ENCODE results near the gene MALT1. TPM values are rescaled to one million over a fixed set of nuclear protein-coding genes. Genes with fewer than 3 reads are reported as not detected.

Gene MALT1
- total RNA-seq, 1 experiment from 2014 or later: 22.6 TPM

GRCh38 chr18:58784601-58785137, 113.4 kb downstream of the MALT1 start:
- TF ChIP-seq CTCF (IDR thresholded peaks at IDR 0.05; ENCODE audit: insufficient read depth in 1 of 2, low read depth in 1 of 2, low read length in 1 of 2, severe bottlenecking in 1 of 2, unreplicated experiment in 1 of 2): no peak
- no TSS peak for BruUV-seq (replicated peaks)
- Mint-ChIP-seq H3K4me3 (ENCODE audit: unreplicated experiment) (peak overlapping the region; percentile 55), H3K27ac (ENCODE audit: unreplicated experiment) (peak overlapping the region; percentile 96), H3K27me3 (ENCODE audit: insufficient read depth, unreplicated experiment) (no peaks in the 10 kb centered on the region), H3K9me3 (ENCODE audit: unreplicated experiment) (no peaks in the 10 kb centered on the region), H3K4me1 (ENCODE audit: low read depth, unreplicated experiment) (peaks cover 16% of the 10 kb centered on the region), H3K36me3 (ENCODE audit: insufficient read depth, unreplicated experiment) (peaks cover 18% of the 10 kb centered on the region)
- Histone ChIP-seq H3K36me3 (ENCODE audit: control insufficient read depth, insufficient read depth, low read length) (no peaks in the 10 kb centered on the region), H3K9me3 (no peaks in the 10 kb centered on the region), H3K4me3 (ENCODE audit: low read depth, low read length) (no peak overlapping the region), H3K4me1 (peaks cover 20% of the 10 kb centered on the region), H3K27me3 (replicated peaks; ENCODE audit: control insufficient read depth, insufficient read depth, low read length) (no peaks in the 10 kb centered on the region)
- DNase-seq: peak in 1 of 2 experiments; percentile 5
- ChIA-PET CTCF (no interaction called here), POLR2A (no interaction called here)
- intact Hi-C loops (cut with micrococcal nuclease; ENCODE audit: unreplicated experiment): loop anchor here (5.0 kb wide), 1 partner anchor 78 kb away; the partner anchor contains the start of gene ZNF532

GRCh38 chr18:58785171-58785805, 114.0 kb downstream of the MALT1 start:
- ChIA-PET POLR2A (no interaction called here), CTCF (interaction anchor here (0.6 kb wide), 1 partner anchor 711 kb away, joined by 3 read pairs; no protein-coding TSS in a partner anchor)
- no peaks in the 10 kb centered on the region for H3K36me3 ChIP-seq (ENCODE audit: control insufficient read depth, insufficient read depth, low read length)
- peaks cover 25% of the 10 kb centered on the region for H3K4me1 ChIP-seq
- no peak overlapping the region for H3K4me3 ChIP-seq (ENCODE audit: low read depth, low read length)
- Mint-ChIP-seq H3K4me1 (ENCODE audit: low read depth, unreplicated experiment) (peaks cover 16% of the 10 kb centered on the region), H3K36me3 (ENCODE audit: insufficient read depth, unreplicated experiment) (peaks cover 18% of the 10 kb centered on the region), H3K27me3 (ENCODE audit: insufficient read depth, unreplicated experiment) (no peaks in the 10 kb centered on the region), H3K4me3 (ENCODE audit: unreplicated experiment) (peak overlapping the region; percentile 55), H3K27ac (ENCODE audit: unreplicated experiment) (peak overlapping the region; percentile 96), H3K9me3 (ENCODE audit: unreplicated experiment) (no peaks in the 10 kb centered on the region)
- H3K9me3 ChIP-seq: no peaks in the 10 kb centered on the region
- TF ChIP-seq CTCF (IDR thresholded peaks at IDR 0.05; ENCODE audit: insufficient read depth in 1 of 2, low read depth in 1 of 2, low read length in 1 of 2, severe bottlenecking in 1 of 2, unreplicated experiment in 1 of 2): no peak
- no TSS peak for BruUV-seq (replicated peaks)
- no peaks in the 10 kb centered on the region for H3K27me3 ChIP-seq (replicated peaks; ENCODE audit: control insufficient read depth, insufficient read depth, low read length)
- peak; percentile 55 to 68 for DNase-seq
- intact Hi-C loops (cut with micrococcal nuclease; ENCODE audit: unreplicated experiment): loop anchor here (5.0 kb wide), 1 partner anchor 77 kb away; the partner anchor contains the start of gene ZNF532

DNA sequence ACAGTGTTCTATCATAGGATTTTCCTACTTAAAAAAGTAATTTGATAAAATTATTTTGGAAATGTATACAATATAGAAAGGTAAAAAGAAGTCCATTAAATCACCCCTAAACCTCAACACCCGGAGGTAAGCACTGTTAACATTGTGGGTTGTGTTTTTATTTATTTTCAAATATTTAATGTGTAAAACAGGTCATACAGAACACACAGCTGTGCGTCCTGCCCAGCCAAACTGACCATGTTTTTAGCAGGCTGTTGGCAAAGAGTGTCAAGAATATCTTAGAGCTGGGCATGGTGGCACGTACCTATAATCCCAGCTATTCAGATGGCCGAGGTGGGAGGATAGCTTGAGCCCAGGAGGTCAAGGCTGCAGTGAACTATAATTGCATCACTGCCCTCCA, 114.6 kb downstream of the MALT1 start:
- H3K27me3 ChIP-seq (replicated peaks; ENCODE audit: control insufficient read depth, insufficient read depth, low read length): no peaks in the 10 kb centered on the region
- Mint-ChIP-seq H3K9me3 (ENCODE audit: unreplicated experiment) (no peaks in the 10 kb centered on the region), H3K27ac (ENCODE audit: unreplicated experiment) (peak overlapping the region; percentile 96), H3K4me3 (ENCODE audit: unreplicated experiment) (no peak overlapping the region), H3K27me3 (ENCODE audit: insufficient read depth, unreplicated experiment) (no peaks in the 10 kb centered on the region), H3K4me1 (ENCODE audit: low read depth, unreplicated experiment) (peaks cover 16% of the 10 kb centered on the region), H3K36me3 (ENCODE audit: insufficient read depth, unreplicated experiment) (peaks cover 18% of the 10 kb centered on the region)
- H3K4me1 ChIP-seq: peaks cover 25% of the 10 kb centered on the region
- H3K9me3 ChIP-seq: no peaks in the 10 kb centered on the region
- DNase-seq: no peak
- no peak for TF ChIP-seq CTCF (IDR thresholded peaks at IDR 0.05; ENCODE audit: insufficient read depth in 1 of 2, low read depth in 1 of 2, low read length in 1 of 2, severe bottlenecking in 1 of 2, unreplicated experiment in 1 of 2)
- intact Hi-C loops (cut with micrococcal nuclease; ENCODE audit: unreplicated experiment): loop anchor here (5.0 kb wide), 1 partner anchor 76 kb away; the partner anchor contains the start of gene ZNF532
- ChIA-PET POLR2A (no interaction called here), CTCF (interaction anchor here (0.6 kb wide), 1 partner anchor 712 kb away, joined by 3 read pairs; no protein-coding TSS in a partner anchor)
- H3K4me3 ChIP-seq (ENCODE audit: low read depth, low read length): no peak overlapping the region
- H3K36me3 ChIP-seq (ENCODE audit: control insufficient read depth, insufficient read depth, low read length): no peaks in the 10 kb centered on the region
- no TSS peak for BruUV-seq (replicated peaks)

All from Caco-2 (cell line).